HEK293 (cell line): ENCODE measurements around the gene UBR4.
A peak's percentile ranks its signal among the peaks of the same experiment; 100 is the strongest.

ENCODE experiments used
- CTCF ChIA-PET: fragments of 350-600 bp; formaldehyde crosslinking; extraction: SDS; loops from one replicate; lab custom pipeline; 2021; ENCODE audit warnings: antibody characterized with exemption; lab: Yijun Ruan, JAX
- POLR2A ChIA-PET: fragments of 300-600 bp; formaldehyde crosslinking; extraction: SDS; loops from one replicate; lab custom pipeline; 2020; ENCODE audit warnings: antibody characterized with exemption, inconsistent platforms; lab: Yijun Ruan, JAX
- H3K27ac ChIP-seq: fragments of 200-500 bp; sonication (Bioruptor generic); 2 replicates; pipeline ENCODE4 v1.5.1; 2014; ENCODE audit warnings: low read depth, low read length, control low read depth, inconsistent platforms; ENCODE audit errors: extremely low read depth
- H3K36me3 ChIP-seq, 2 experiments: fragments of 200-500 bp in 1 of 2; sonication (Bioruptor generic) in 1 of 2; 1 replicate in 1 of 2; 2 replicates in 1 of 2; pipeline ENCODE4 v1.5.1; 2014 to 2017; ENCODE audit warnings: inconsistent platforms in 2 of 2, low read length in 2 of 2; ENCODE audit not compliant: control insufficient read depth in 2 of 2, insufficient read depth in 1 of 2
- H3K4me1 ChIP-seq: fragments of 200-500 bp; sonication (Bioruptor generic); 2 replicates; pipeline ENCODE4 v1.5.1; 2014; ENCODE audit warnings: mild to moderate bottlenecking, low read length, inconsistent platforms; ENCODE audit not compliant: control insufficient read depth, insufficient read depth
- H3K4me3 ChIP-seq: 2 replicates; pipeline ENCODE4 v1.5.1; 2011; ENCODE audit warnings: low read depth, mild to moderate bottlenecking, control low read depth, low read length, moderate library complexity
- H3K9me3 ChIP-seq: fragments of 200-500 bp; sonication (Bioruptor generic); 2 replicates; pipeline ENCODE4 v1.5.1; 2014; ENCODE audit warnings: low read depth, low read length, inconsistent platforms; ENCODE audit not compliant: control insufficient read depth, insufficient read depth
- EGR2 ChIP-seq: fragments of 450-650 bp; formaldehyde crosslinking; IDR thresholded peaks from 2 replicates; pipeline ENCODE4 v1.5.1; 2016; ENCODE audit warnings: low read depth, missing biosample characterization, missing genetic modification characterization
- OSR2 ChIP-seq: fragments of 450-650 bp; formaldehyde crosslinking; IDR thresholded peaks from 2 replicates; pipeline ENCODE4 v1.5.1; 2016; ENCODE audit warnings: missing biosample characterization, missing genetic modification characterization
- SCRT1 ChIP-seq: fragments of 450-650 bp; formaldehyde crosslinking; IDR thresholded peaks from 2 replicates; pipeline ENCODE4 v1.5.1; 2016; ENCODE audit warnings: missing biosample characterization, missing genetic modification characterization, borderline replicate concordance
- SCRT2 ChIP-seq: fragments of 450-650 bp; formaldehyde crosslinking; IDR thresholded peaks from 2 replicates; pipeline ENCODE4 v1.5.1; 2016; ENCODE audit warnings: missing biosample characterization, missing genetic modification characterization
- SP7 ChIP-seq: fragments of 450-650 bp; formaldehyde crosslinking; IDR thresholded peaks from 2 replicates; pipeline ENCODE4 v1.5.1; 2016; ENCODE audit warnings: missing biosample characterization, missing genetic modification characterization
- ZNF768 ChIP-seq: fragments of 450-650 bp; formaldehyde crosslinking; IDR thresholded peaks from 2 replicates; pipeline ENCODE4 v1.5.1; 2018; ENCODE audit warnings: missing biosample characterization, mild to moderate bottlenecking, missing genetic modification characterization
- TF ChIP-seq, protein P1 (sequence below): fragments of 450-650 bp; formaldehyde crosslinking; IDR thresholded peaks from 2 replicates; pipeline ENCODE4 v1.5.1; 2017; ENCODE audit warnings: missing biosample characterization, missing genetic modification characterization
- TF ChIP-seq, protein P2 (sequence below): fragments of 450-650 bp; formaldehyde crosslinking; IDR thresholded peaks from 2 replicates; pipeline ENCODE4 v1.5.1; 2016; ENCODE audit warnings: missing biosample characterization, missing genetic modification characterization, borderline replicate concordance
- TF ChIP-seq, protein P3 (sequence below): fragments of 450-650 bp; formaldehyde crosslinking; IDR thresholded peaks from 2 replicates; pipeline ENCODE4 v1.5.1; 2016; ENCODE audit warnings: missing biosample characterization, missing genetic modification characterization
- TF ChIP-seq, protein P4 (sequence below): fragments of 450-650 bp; formaldehyde crosslinking; IDR thresholded peaks from 2 replicates; pipeline ENCODE4 v1.5.1; 2017; ENCODE audit warnings: missing biosample characterization, missing genetic modification characterization
- TF ChIP-seq, protein P5 (sequence below): fragments of 450-650 bp; formaldehyde crosslinking; IDR thresholded peaks from 2 replicates; pipeline ENCODE4 v1.5.1; 2016; ENCODE audit warnings: missing biosample characterization, missing genetic modification characterization
- TF ChIP-seq, protein P6 (sequence below): fragments of 450-650 bp; formaldehyde crosslinking; IDR thresholded peaks from 2 replicates; pipeline ENCODE4 v1.5.1; 2017; ENCODE audit warnings: missing biosample characterization, mild to moderate bottlenecking, missing genetic modification characterization, moderate library complexity

UBR4 gene

DNA sequence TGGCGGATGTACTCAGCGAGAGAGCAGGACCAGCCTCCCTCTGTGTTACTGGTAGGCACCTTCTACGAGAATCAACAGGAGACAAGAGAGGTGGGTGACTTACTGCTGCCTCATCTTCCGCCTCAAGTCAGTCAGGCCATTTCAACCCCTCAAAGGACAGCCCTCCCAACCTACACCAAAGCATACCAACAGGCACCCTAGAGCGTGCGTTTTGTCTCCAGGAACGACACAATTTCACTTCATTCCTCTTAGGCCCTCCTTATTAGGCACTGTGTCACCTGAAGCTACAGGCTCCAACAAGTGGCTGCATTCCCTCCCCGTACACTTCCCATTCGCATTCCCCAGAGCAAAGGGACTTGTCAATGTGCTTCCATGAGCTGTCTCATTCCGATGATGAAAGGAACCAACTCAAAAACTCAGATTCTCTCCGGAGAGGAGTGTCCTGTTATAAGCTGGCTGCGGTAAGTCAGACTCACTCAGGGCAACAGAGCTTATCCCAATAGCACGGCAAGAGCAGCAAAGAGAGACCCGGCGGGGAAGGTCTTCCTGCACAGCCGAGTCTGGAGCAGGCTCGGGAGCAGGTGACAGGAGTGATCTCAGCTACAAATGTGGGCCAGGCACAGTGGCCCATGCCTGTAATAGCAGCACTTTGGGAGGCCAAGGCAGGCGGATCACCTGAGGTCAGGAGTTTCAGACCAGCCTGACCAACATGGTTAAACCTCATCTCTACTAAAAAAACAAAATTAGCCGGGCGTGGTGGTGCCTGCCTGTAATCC, 133.0 kb downstream of the UBR4 start:
- CTCF ChIA-PET: interaction anchor here (0.9 to 2.1 kb wide), 4 partner anchors 163 to 170 kb away, joined by 3 to 10 read pairs (median 4); no protein-coding TSS in a partner anchor
- H3K4me1 ChIP-seq: no peaks in the 10 kb centered on the region
- no peak overlapping the region for H3K4me3 ChIP-seq
- TF ChIP-seq SCRT1 (0 out of 2 replicates have a peak, but pooled peaks have one; percentile 43), ZNF768 (no peak), SCRT2 (tag by site-specific recombination) (peak; percentile 65)
- TF ChIP-seq, protein P1, sequence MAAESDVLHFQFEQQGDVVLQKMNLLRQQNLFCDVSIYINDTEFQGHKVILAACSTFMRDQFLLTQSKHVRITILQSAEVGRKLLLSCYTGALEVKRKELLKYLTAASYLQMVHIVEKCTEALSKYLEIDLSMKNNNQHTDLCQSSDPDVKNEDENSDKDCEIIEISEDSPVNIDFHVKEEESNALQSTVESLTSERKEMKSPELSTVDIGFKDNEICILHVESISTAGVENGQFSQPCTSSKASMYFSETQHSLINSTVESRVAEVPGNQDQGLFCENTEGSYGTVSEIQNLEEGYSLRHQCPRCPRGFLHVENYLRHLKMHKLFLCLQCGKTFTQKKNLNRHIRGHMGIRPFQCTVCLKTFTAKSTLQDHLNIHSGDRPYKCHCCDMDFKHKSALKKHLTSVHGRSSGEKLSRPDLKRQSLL (tag by site-specific recombination): no peak
- POLR2A ChIA-PET: no interaction called here
- H3K36me3 ChIP-seq: peaks cover 18 to 96% of the 10 kb centered on the region in 2 experiments
- H3K9me3 ChIP-seq: no peaks in the 10 kb centered on the region
- no peak overlapping the region for H3K27ac ChIP-seq

DNA sequence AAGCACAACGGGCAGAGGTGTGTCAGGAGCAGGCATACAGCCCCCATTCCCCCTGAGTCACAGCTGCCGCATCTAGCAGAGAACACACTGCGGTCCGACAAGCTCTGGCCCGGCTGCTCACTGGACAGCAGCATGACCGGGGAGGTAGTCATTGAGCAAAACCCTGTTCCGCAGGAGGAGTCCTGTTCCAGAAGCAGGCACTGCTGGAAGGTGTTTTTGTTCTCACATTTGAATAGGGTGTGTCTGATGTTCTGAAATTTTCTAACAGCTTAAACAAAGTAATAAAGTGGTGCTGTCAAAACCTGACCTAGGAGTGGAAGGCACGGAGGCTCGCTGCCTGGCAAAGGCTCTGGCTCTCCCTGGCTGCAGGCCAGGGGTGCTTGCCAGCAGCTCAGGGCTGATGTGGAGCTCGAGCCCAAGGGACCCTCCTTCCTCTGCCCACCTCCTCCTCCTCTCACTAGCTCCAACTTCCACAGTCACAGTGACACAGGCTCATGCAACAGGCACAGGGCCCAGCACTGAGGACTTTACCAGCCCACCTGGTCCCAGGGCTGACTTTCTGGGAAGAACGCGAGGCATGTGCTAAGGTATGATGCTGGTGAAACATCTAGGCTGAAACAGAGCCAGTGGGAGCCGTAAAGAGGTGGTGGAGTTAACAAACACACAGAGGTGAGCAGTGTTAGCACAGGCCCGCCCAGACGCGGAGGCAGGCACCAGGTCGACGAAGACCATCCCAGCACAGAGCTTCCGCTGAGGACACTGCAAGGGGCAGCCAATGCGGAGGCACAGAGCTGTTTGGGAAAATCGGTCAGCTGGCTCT, 135.0 kb downstream of the UBR4 start:
- TF ChIP-seq, protein P2, sequence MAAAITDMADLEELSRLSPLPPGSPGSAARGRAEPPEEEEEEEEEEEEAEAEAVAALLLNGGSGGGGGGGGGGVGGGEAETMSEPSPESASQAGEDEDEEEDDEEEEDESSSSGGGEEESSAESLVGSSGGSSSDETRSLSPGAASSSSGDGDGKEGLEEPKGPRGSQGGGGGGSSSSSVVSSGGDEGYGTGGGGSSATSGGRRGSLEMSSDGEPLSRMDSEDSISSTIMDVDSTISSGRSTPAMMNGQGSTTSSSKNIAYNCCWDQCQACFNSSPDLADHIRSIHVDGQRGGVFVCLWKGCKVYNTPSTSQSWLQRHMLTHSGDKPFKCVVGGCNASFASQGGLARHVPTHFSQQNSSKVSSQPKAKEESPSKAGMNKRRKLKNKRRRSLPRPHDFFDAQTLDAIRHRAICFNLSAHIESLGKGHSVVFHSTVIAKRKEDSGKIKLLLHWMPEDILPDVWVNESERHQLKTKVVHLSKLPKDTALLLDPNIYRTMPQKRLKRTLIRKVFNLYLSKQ (tag by site-specific recombination): no peak
- 0 out of 2 replicates have a peak, but pooled peaks have one; percentile 3 for TF ChIP-seq SCRT2 (tag by site-specific recombination)
- no peaks in the 10 kb centered on the region for H3K9me3 ChIP-seq
- no peak overlapping the region for H3K4me3 ChIP-seq
- H3K27ac ChIP-seq: no peak overlapping the region
- peaks cover 13 to 77% of the 10 kb centered on the region in 2 experiments for H3K36me3 ChIP-seq
- no peaks in the 10 kb centered on the region for H3K4me1 ChIP-seq
- POLR2A ChIA-PET: no interaction called here
- CTCF ChIA-PET: interaction anchor here (0.6 to 6.3 kb wide), 5 partner anchors 15 to 191 kb away, joined by 3 to 29 read pairs (median 4); no protein-coding TSS in a partner anchor

DNA sequence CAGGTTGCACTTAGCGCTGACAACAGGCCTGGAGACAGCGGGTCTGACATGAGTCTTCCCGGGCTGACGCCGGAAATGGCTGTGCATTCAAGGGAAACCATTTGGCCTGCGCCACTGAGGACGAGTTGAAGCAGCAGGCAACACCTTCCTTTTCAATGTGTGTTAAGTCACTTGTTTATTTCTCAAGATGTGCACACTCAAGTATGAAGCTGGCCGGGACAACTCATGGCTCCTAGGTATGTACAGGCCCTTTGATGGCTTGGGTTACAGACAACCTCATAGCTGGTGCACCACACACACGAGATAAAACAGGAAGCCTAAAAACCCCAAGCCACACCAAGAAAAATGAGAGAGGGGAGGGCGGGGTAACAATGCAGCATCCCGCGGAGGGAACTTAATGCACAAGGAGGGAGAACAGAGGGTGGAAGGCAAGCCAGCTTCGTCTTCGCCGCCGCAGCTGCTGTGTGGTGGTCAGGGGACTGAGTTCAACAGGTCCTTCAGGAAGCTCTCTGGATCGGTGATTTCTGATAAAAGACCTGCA, 135.6 kb downstream of the UBR4 start:
- Histone ChIP-seq H3K36me3 (peaks cover 13 to 70% of the 10 kb centered on the region in 2 experiments), H3K27ac (no peak overlapping the region), H3K9me3 (no peaks in the 10 kb centered on the region), H3K4me3 (no peak overlapping the region), H3K4me1 (no peaks in the 10 kb centered on the region)
- POLR2A ChIA-PET: no interaction called here
- peak; percentile 56; the same call in 1 of the 2 replicates for TF ChIP-seq SCRT2 (tag by site-specific recombination)
- TF ChIP-seq, protein P3, sequence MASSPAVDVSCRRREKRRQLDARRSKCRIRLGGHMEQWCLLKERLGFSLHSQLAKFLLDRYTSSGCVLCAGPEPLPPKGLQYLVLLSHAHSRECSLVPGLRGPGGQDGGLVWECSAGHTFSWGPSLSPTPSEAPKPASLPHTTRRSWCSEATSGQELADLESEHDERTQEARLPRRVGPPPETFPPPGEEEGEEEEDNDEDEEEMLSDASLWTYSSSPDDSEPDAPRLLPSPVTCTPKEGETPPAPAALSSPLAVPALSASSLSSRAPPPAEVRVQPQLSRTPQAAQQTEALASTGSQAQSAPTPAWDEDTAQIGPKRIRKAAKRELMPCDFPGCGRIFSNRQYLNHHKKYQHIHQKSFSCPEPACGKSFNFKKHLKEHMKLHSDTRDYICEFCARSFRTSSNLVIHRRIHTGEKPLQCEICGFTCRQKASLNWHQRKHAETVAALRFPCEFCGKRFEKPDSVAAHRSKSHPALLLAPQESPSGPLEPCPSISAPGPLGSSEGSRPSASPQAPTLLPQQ: no peak
- CTCF ChIA-PET: interaction anchor here (0.6 to 6.3 kb wide), 6 partner anchors 16 to 575 kb away, joined by 3 to 29 read pairs (median 3); no protein-coding TSS in a partner anchor

DNA sequence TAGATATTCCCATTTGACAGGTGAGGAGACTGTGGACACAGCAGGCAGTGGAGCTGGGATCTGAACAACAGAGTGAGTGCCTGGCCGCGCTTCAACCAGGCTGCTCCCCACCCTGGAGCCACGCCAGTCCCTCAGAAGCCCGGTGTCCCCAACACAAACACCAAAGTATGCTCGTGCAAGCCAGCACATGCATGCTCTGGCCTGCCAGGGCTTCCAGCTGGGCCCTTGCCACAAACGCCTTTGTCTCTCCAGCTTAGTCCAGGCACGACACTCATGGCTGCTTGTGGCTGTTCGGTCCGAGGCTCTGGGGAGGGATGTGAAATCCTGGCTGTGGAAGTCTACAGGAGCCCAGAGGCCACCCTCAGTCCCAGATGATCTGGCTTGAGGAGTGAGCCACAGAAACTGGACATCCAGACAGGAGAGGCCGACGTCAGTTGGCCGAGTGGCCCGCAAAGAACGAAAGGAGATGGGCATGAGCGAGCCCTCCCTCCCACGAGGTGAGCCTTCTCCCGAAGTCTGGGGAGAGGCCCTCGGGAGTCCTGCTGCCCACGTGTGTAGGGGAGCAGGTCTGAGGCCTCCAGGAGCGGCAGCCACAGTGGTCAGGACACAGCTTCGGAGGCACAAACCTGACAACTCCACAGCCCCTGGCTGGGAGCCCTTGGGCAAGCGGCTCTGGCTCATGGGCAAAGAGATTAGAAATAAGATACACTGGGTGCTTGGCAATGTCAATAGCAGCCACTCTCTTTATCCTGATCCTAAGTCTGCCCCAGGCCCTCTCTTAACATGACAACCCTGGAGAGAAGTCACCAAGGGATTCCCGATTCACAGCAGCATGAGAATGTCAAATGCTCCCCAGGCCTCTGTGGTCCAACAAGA, 136.5 kb downstream of the UBR4 start:
- no peaks in the 10 kb centered on the region for H3K4me1 ChIP-seq
- no peak overlapping the region for H3K27ac ChIP-seq
- POLR2A ChIA-PET: no interaction called here
- no peak overlapping the region for H3K4me3 ChIP-seq
- CTCF ChIA-PET: interaction anchor here (0.7 to 6.3 kb wide), 5 partner anchors 27 to 575 kb away, joined by 3 to 29 read pairs (median 4); no protein-coding TSS in a partner anchor
- peaks cover 13 to 61% of the 10 kb centered on the region in 2 experiments for H3K36me3 ChIP-seq
- no peaks in the 10 kb centered on the region for H3K9me3 ChIP-seq
- TF ChIP-seq OSR2 (tag by site-specific recombination): no peak
- TF ChIP-seq SP7: no peak
- TF ChIP-seq, protein P4, sequence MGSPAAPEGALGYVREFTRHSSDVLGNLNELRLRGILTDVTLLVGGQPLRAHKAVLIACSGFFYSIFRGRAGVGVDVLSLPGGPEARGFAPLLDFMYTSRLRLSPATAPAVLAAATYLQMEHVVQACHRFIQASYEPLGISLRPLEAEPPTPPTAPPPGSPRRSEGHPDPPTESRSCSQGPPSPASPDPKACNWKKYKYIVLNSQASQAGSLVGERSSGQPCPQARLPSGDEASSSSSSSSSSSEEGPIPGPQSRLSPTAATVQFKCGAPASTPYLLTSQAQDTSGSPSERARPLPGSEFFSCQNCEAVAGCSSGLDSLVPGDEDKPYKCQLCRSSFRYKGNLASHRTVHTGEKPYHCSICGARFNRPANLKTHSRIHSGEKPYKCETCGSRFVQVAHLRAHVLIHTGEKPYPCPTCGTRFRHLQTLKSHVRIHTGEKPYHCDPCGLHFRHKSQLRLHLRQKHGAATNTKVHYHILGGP: no peak
- TF ChIP-seq, protein P5, sequence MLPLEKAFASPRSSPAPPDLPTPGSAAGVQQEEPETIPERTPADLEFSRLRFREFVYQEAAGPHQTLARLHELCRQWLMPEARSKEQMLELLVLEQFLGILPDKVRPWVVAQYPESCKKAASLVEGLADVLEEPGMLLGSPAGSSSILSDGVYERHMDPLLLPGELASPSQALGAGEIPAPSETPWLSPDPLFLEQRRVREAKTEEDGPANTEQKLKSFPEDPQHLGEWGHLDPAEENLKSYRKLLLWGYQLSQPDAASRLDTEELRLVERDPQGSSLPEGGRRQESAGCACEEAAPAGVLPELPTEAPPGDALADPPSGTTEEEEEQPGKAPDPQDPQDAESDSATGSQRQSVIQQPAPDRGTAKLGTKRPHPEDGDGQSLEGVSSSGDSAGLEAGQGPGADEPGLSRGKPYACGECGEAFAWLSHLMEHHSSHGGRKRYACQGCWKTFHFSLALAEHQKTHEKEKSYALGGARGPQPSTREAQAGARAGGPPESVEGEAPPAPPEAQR: no peak
- TF ChIP-seq EGR2 (tag by site-specific recombination): no peak
- TF ChIP-seq, protein P6, sequence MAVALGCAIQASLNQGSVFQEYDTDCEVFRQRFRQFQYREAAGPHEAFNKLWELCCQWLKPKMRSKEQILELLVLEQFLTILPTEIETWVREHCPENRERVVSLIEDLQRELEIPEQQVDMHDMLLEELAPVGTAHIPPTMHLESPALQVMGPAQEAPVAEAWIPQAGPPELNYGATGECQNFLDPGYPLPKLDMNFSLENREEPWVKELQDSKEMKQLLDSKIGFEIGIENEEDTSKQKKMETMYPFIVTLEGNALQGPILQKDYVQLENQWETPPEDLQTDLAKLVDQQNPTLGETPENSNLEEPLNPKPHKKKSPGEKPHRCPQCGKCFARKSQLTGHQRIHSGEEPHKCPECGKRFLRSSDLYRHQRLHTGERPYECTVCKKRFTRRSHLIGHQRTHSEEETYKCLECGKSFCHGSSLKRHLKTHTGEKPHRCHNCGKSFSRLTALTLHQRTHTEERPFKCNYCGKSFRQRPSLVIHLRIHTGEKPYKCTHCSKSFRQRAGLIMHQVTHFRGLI (tag by site-specific recombination): no peak
